Ishikawa (cell line): ENCODE data around the gene PRSS16.

Source experiments
- CEBPB ChIP-seq: IDR thresholded peaks from 2 replicates; pipeline ENCODE4 v1.6.1; 2012
- CREB1 ChIP-seq: IDR thresholded peaks from 2 replicates; pipeline ENCODE4 v1.6.1; 2012; ENCODE audit warnings: low read depth
- EGR1 ChIP-seq: IDR thresholded peaks from 2 replicates; pipeline ENCODE4 v1.6.1; 2012
- EP300 ChIP-seq: IDR thresholded peaks from 2 replicates; pipeline ENCODE4 v1.6.1; 2012; ENCODE audit warnings: borderline replicate concordance
- MAX ChIP-seq: IDR thresholded peaks from 2 replicates; pipeline ENCODE4 v1.6.1; 2012
- NFIC ChIP-seq: IDR thresholded peaks from 2 replicates; pipeline ENCODE4 v1.6.1; 2012
- RAD21 ChIP-seq: IDR thresholded peaks from 2 replicates; pipeline ENCODE4 v1.6.1; 2012; ENCODE audit warnings: low read depth
- REST ChIP-seq: IDR thresholded peaks from 2 replicates; pipeline ENCODE4 v1.6.1; 2012; ENCODE audit warnings: low read depth, mild to moderate bottlenecking
- TCF12 ChIP-seq: IDR thresholded peaks from 2 replicates; pipeline ENCODE4 v1.6.1; 2012; ENCODE audit warnings: low read depth
- TEAD4 ChIP-seq: IDR thresholded peaks from 2 replicates; pipeline ENCODE4 v1.6.1; 2012
- YY1 ChIP-seq: IDR thresholded peaks from 2 replicates; pipeline ENCODE4 v1.6.1; 2012; ENCODE audit warnings: low read depth
- TF ChIP-seq, protein P1 (sequence below): IDR thresholded peaks from 2 replicates; pipeline ENCODE4 v1.6.1; 2012

- TF ChIP-seq YY1: no peak
- TF ChIP-seq EP300: no peak
- TF ChIP-seq, protein P1, sequence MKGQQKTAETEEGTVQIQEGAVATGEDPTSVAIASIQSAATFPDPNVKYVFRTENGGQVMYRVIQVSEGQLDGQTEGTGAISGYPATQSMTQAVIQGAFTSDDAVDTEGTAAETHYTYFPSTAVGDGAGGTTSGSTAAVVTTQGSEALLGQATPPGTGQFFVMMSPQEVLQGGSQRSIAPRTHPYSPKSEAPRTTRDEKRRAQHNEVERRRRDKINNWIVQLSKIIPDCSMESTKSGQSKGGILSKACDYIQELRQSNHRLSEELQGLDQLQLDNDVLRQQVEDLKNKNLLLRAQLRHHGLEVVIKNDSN: no peak
- no peak for TF ChIP-seq TEAD4
- TF ChIP-seq EGR1: no peak
- TF ChIP-seq CREB1: no peak
- TF ChIP-seq TCF12: no peak
- no peak for TF ChIP-seq REST
- no peak for TF ChIP-seq MAX
- TF ChIP-seq NFIC: no peak
- TF ChIP-seq RAD21: no peak
- TF ChIP-seq CEBPB: no peak
Measured at GRCh38 chr6:27255866-27256265, 8.4 kb downstream of the PRSS16 start.
